Lung (tissue), 12 donors: Measurements from ENCODE around the gene PRDM5. TPM values are rescaled to one million over a fixed set of nuclear protein-coding genes. Genes with fewer than 3 reads are reported as not detected.

ENCODE experiments used
- ATAC-seq: fragments of 200-7000 bp; cut with Tn5 transposase; one replicate; pipeline ENCODE4 v1.9.1; 2020; ENCODE audit warnings: moderate number of reproducible peaks; ENCODE audit not compliant: insufficient read depth, low FRiP score
- DNase-seq, 3 donors: peaks; one replicate each; pipeline ENCODE4 v3.0.0-alpha.2; 2013 to 2017
- H3K27ac ChIP-seq, 2 donors: one replicate each; pipeline ENCODE4 v1.5.1; 2013; ENCODE audit warnings: mild to moderate bottlenecking in 2 of 2, moderate library complexity in 2 of 2, control low read depth in 1 of 2, inconsistent platforms in 1 of 2, low read depth in 1 of 2, low read length in 1 of 2
- H3K27me3 ChIP-seq, 3 donors: one replicate each; pipeline ENCODE4 v1.5.1; 2013; ENCODE audit warnings: low read length in 2 of 3; ENCODE audit not compliant: control insufficient read depth in 3 of 3, insufficient read depth in 3 of 3
- H3K36me3 ChIP-seq, 4 donors: one replicate each; pipeline ENCODE4 v1.5.1; 2013; ENCODE audit warnings: low read length in 4 of 4, mild to moderate bottlenecking in 1 of 4, moderate library complexity in 1 of 4; ENCODE audit not compliant: control insufficient read depth in 4 of 4, insufficient read depth in 4 of 4
- H3K4me1 ChIP-seq, 5 donors: one replicate each; pipeline ENCODE4 v1.5.1; 2013; ENCODE audit warnings: low read length in 5 of 5, mild to moderate bottlenecking in 2 of 5, moderate library complexity in 1 of 5; ENCODE audit not compliant: control insufficient read depth in 5 of 5, insufficient read depth in 5 of 5
- H3K4me3 ChIP-seq: one replicate; pipeline ENCODE4 v1.5.1; 2013; ENCODE audit warnings: mild to moderate bottlenecking, control low read depth, moderate library complexity
- H3K9ac ChIP-seq, 2 donors: one replicate each; pipeline ENCODE4 v1.5.1; 2013; ENCODE audit warnings: low read length in 2 of 2, control low read depth in 1 of 2; ENCODE audit not compliant: insufficient read depth in 1 of 2
- H3K9me3 ChIP-seq, 4 donors: one replicate each; pipeline ENCODE4 v1.5.1; 2013; ENCODE audit warnings: low read length in 3 of 4, mild to moderate bottlenecking in 1 of 4, moderate library complexity in 1 of 4; ENCODE audit not compliant: control insufficient read depth in 4 of 4, insufficient read depth in 3 of 4
- WGBS, 2 donors: extraction: QIAGEN DNeasy Blood & Tissue Kit; methylation state at CpG; one replicate each; pipeline ENCODE4 v1.1.7; 2013; 5-methylcytosine and 5-hydroxymethylcytosine counted together
- polyA plus RNA-seq, 2 donors: library from polyadenylated mRNA; stranded (reverse); fragments of 200-250 nt; gene quantifications; one replicate each; pipeline ENCODE4 v1.2.1, GENCODE V29; 2013
- total RNA-seq, 2 donors: library from RNA; depleted of rRNA in 1 of 2; stranded (reverse); fragments of >200 nt in 1 of 2; gene quantifications; one replicate each; pipeline ENCODE4 v1.2.1, GENCODE V29; 2014 to 2021
- TF ChIP-seq, protein P1 (sequence below): IDR thresholded peaks from 2 replicates; pipeline ENCODE4 v1.5.1; 2012; ENCODE audit warnings: mild to moderate bottlenecking; ENCODE audit errors: control extremely low read depth, extremely low read depth
- donor health status: control.
- donor health status: control.
- donor health status: Bipolar disorder and iron deficiency.
- donor health status: healthy.
- donor health status: DM: yes; HTN: yes; CAD: no.

The PRDM5 gene
- total and polyA plus RNA-seq, 4 donors: 3.0 to 57.6 (median 9.2) TPM

DNA sequence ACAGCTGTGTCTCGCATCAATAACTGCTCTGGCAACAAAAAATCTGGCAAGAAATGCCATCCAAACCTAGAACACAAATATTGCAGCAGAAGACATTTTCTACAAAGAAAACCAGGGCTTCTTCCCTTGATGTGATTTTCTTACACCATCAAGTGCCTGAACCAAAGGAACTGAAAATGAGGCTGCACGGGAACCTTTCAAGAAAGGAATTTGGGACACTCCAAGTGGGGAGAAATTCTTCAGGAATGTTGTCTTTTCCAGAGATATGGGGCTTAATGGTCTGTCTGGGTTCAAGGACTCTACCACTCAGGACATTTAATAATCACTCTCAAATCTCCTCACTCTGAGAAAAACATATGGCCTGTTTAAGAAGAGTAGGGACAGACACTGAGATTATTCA lies 57.6 kb downstream of the PRDM5 start:
- no peak overlapping the region for H3K27ac ChIP-seq
- no peak overlapping the region for H3K9ac ChIP-seq
- TF ChIP-seq, protein P1, sequence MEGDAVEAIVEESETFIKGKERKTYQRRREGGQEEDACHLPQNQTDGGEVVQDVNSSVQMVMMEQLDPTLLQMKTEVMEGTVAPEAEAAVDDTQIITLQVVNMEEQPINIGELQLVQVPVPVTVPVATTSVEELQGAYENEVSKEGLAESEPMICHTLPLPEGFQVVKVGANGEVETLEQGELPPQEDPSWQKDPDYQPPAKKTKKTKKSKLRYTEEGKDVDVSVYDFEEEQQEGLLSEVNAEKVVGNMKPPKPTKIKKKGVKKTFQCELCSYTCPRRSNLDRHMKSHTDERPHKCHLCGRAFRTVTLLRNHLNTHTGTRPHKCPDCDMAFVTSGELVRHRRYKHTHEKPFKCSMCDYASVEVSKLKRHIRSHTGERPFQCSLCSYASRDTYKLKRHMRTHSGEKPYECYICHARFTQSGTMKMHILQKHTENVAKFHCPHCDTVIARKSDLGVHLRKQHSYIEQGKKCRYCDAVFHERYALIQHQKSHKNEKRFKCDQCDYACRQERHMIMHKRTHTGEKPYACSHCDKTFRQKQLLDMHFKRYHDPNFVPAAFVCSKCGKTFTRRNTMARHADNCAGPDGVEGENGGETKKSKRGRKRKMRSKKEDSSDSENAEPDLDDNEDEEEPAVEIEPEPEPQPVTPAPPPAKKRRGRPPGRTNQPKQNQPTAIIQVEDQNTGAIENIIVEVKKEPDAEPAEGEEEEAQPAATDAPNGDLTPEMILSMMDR: no peak
- ATAC-seq (no peak), DNase-seq (no peak)
- 83 to 85% methylated on average over 2 of the region's 2 CpGs for WGBS, 2 donors
- H3K9me3 ChIP-seq: no peaks in the 10 kb centered on the region
- peaks cover 0 to 11% (median 3%) of the 10 kb centered on the region in 5 donors for H3K4me1 ChIP-seq
- H3K36me3 ChIP-seq: no peaks in the 10 kb centered on the region
- no peak overlapping the region for H3K4me3 ChIP-seq
- no peaks in the 10 kb centered on the region for H3K27me3 ChIP-seq

DNA sequence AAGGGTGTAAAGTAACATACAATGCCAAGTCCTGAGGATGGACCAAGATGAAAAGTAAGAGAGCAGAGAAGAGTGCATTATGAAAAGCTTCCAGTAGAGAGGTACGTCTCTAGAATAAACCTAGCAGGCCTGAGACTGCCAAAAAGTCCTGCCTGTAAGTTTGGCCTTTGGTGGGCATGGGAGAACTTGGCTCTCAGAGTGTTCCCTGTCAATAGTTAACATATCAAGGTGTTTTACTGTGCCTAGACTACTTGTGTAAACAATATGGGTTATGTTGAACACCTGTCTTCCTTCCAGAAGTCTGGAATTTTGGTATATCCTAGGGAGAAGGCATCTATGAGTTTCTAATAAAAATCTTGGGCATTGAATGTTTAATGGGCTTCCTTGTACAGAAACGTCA lies 60.1 kb downstream of the PRDM5 start:
- Histone ChIP-seq H3K9me3 (no peaks in the 10 kb centered on the region), H3K9ac (no peak overlapping the region), H3K27ac (no peak overlapping the region), H3K36me3 (no peaks in the 10 kb centered on the region), H3K4me1 (peaks cover 0 to 4% (median 0%) of the 10 kb centered on the region in 5 donors), H3K27me3 (no peaks in the 10 kb centered on the region), H3K4me3 (no peak overlapping the region)
- DNase-seq (no peak), ATAC-seq (no peak)
- WGBS, 2 donors: 86 to 92% methylated on average over 2 of the region's 2 CpGs
- TF ChIP-seq, protein P1: no peak

DNA sequence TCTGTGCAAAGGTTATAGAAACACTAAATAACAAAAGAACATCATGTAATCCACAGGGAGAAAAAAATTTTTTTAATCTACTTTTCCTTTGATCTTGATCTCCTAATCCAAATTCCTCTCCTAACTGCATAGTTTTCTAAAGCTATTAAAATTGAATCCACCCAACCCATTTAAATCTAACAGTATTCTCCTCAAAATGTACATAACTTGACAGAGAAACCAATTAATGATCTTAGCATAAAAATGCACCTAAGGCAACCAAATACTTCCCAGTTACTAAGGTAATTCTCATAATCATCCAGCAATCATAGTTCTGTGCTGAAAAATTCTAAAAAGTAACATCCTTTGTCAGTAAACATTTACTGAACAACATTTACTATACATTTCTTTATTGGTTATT lies 60.7 kb downstream of the PRDM5 start:
- TF ChIP-seq, protein P1: no peak
- Histone ChIP-seq H3K27ac (no peak overlapping the region), H3K4me1 (peaks cover 0 to 4% (median 0%) of the 10 kb centered on the region in 5 donors), H3K9ac (no peak overlapping the region), H3K9me3 (no peaks in the 10 kb centered on the region), H3K36me3 (no peaks in the 10 kb centered on the region), H3K27me3 (no peaks in the 10 kb centered on the region), H3K4me3 (no peak overlapping the region)
- ATAC-seq: no peak
- DNase-seq: no peak

DNA sequence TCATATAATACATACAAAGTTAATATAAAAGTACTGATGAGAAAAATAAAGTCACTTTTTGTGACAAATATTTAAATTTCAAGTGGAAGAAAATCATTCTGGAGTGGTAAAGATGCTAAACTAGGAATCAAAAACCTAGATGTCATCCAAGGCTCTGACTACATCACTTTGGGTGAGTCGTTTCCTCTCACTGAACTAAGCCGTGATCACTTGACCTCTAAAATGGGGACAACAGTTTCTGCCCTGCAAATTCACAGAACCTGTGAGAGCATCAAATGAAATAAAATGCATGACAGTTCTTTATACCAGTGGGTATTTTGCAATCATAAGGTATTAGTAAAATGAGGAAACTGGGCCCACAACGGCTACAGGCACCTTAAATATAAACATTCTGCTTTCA lies 63.8 kb downstream of the PRDM5 start:
- no peak overlapping the region for H3K9ac ChIP-seq
- H3K9me3 ChIP-seq: no peaks in the 10 kb centered on the region
- no peak overlapping the region for H3K27ac ChIP-seq
- no peak overlapping the region for H3K4me3 ChIP-seq
- TF ChIP-seq, protein P1: no peak
- no peaks in the 10 kb centered on the region for H3K27me3 ChIP-seq
- 58 to 60% methylated on average over 3 of the region's 3 CpGs for WGBS, 2 donors
- H3K4me1 ChIP-seq: peaks cover 0 to 5% (median 0%) of the 10 kb centered on the region in 5 donors
- DNase-seq (no peak), ATAC-seq (no peak)
- H3K36me3 ChIP-seq: no peaks in the 10 kb centered on the region
